Nephron progenitor cell (in vitro differentiated cells): ENCODE results near the gene ROR1.

Experiments
- DNase-seq: peaks from one replicate; pipeline ENCODE4 v3.0.0; 2021
- H3K27ac Mint-ChIP-seq: 2 replicates; pipeline ENCODE4 v1.8.0; 2021; ENCODE audit warnings: mild to moderate bottlenecking, moderate library complexity, mixed read lengths
- H3K27me3 Mint-ChIP-seq: 2 replicates; pipeline ENCODE4 v1.8.0; 2021; ENCODE audit warnings: mild to moderate bottlenecking, low read depth, mixed read lengths; ENCODE audit not compliant: poor library complexity
- H3K36me3 Mint-ChIP-seq: 2 replicates; pipeline ENCODE4 v1.8.0; 2021; ENCODE audit warnings: low read depth, mixed read lengths
- H3K4me1 Mint-ChIP-seq: 2 replicates; pipeline ENCODE4 v1.8.0; 2021; ENCODE audit warnings: mixed read lengths
- H3K4me3 Mint-ChIP-seq: 2 replicates; pipeline ENCODE4 v1.8.0; 2021; ENCODE audit warnings: mild to moderate bottlenecking, moderate library complexity, mixed read lengths
- H3K9me3 Mint-ChIP-seq: 2 replicates; pipeline ENCODE4 v1.8.0; 2021; ENCODE audit warnings: mild to moderate bottlenecking, moderate library complexity, mixed read lengths
- TF ChIP-seq, protein P1 (sequence below): fragments of 200-600 bp; sonication (generic); IDR thresholded peaks from 2 replicates; pipeline ENCODE4 v1.5.0; 2021; ENCODE audit warnings: antibody characterized with exemption

Gene ROR1

DNA sequence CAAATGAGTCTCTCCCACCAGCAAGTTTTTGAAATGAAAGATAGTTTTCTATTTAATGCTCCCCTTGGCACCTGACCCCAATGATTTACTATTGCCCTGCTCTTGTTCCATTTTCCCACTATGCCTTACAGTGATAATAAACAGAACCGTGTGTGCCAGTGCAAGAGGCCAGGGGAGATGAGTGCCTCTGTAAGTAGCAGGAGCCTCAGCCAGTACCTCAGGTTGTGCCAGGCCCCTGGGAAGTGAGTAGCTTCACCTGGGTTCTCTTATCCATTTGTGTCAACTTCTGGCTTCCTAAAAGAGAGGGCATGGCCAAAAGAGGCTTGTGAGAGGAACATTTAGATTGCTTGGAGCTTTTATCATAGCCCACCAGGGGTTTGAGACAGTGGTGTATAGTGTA lies 3.4 kb upstream of the ROR1 start:
- peaks cover 19% of the 10 kb centered on the region for H3K4me1 Mint-ChIP-seq
- no peak overlapping the region for H3K27ac Mint-ChIP-seq
- TF ChIP-seq, protein P1, sequence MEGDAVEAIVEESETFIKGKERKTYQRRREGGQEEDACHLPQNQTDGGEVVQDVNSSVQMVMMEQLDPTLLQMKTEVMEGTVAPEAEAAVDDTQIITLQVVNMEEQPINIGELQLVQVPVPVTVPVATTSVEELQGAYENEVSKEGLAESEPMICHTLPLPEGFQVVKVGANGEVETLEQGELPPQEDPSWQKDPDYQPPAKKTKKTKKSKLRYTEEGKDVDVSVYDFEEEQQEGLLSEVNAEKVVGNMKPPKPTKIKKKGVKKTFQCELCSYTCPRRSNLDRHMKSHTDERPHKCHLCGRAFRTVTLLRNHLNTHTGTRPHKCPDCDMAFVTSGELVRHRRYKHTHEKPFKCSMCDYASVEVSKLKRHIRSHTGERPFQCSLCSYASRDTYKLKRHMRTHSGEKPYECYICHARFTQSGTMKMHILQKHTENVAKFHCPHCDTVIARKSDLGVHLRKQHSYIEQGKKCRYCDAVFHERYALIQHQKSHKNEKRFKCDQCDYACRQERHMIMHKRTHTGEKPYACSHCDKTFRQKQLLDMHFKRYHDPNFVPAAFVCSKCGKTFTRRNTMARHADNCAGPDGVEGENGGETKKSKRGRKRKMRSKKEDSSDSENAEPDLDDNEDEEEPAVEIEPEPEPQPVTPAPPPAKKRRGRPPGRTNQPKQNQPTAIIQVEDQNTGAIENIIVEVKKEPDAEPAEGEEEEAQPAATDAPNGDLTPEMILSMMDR: no peak

DNA sequence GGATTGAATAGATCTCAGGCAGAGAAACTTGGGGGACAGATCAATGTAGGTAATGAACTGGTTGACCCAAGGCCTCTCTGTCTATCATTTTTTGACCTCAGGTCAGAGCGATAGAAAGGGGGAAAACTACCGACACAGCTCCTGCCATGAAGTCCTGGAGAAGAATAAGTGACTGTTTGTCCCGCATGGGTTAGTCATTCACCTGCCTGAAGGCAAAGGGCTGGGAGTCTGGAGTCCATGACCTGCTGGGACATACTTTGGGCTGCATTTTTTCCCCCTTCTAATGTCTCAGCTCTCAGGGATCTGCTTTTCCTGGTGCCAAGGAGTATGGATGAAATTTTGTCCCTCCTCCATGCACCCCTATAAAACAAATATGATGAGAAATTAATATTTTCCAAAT lies 1.6 kb upstream of the ROR1 start:
- no peak overlapping the region for H3K27ac Mint-ChIP-seq
- peaks cover 37% of the 10 kb centered on the region for H3K4me1 Mint-ChIP-seq
- no peak for DNase-seq
- peaks cover 22% of the 10 kb centered on the region for H3K27me3 Mint-ChIP-seq
- H3K36me3 Mint-ChIP-seq: no peaks in the 10 kb centered on the region
- TF ChIP-seq, protein P1: no peak
- no peaks in the 10 kb centered on the region for H3K9me3 Mint-ChIP-seq
- no peak overlapping the region for H3K4me3 Mint-ChIP-seq

More for the DNA sequence above, 3.4 kb upstream of the ROR1 start:
- DNase-seq: no peak
- no peaks in the 10 kb centered on the region for H3K9me3 Mint-ChIP-seq
- H3K27me3 Mint-ChIP-seq: peaks cover 12% of the 10 kb centered on the region
- no peak overlapping the region for H3K4me3 Mint-ChIP-seq
- H3K36me3 Mint-ChIP-seq: no peaks in the 10 kb centered on the region

DNA sequence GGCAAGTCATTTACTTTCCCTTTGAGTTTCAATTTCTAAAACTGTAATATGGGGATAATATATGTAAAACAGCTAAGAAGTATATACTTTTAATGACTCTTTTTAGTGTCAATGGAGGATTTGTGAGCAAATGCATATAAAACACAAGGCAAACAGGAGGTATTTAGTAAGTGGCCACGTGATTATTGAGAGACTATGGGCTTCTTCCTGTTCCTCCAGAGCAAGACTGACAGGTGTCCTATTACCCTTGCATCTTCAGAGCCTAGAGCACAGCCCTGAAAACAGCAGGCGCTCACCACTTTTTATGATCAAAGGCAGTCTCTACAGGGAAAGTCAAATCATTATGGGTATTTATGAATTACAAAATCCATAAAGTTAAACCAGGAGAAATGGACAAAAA lies 941 bp upstream of the ROR1 start:
- H3K4me1 Mint-ChIP-seq: peaks cover 37% of the 10 kb centered on the region
- H3K27ac Mint-ChIP-seq: no peak overlapping the region
- H3K36me3 Mint-ChIP-seq: no peaks in the 10 kb centered on the region
- TF ChIP-seq, protein P1: no peak
- DNase-seq: no peak
- peak overlapping the region; percentile 91 for H3K4me3 Mint-ChIP-seq
- H3K27me3 Mint-ChIP-seq: peaks cover 26% of the 10 kb centered on the region
- H3K9me3 Mint-ChIP-seq: no peaks in the 10 kb centered on the region

DNA sequence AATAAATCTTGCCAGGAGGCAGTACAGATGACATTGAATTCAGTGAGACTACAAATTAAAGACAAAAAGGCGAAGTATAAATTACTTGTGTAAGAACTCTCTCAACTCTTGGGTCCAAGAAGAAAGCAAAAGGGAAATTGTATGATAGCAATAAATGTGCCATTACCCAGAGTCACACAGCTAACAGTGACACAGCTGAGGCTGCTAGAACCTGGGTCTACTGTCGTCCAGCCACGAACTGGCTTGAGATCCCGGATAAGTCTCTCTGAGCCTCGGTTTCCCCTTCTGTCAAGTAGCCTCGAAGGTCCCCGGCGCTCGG lies 362 bp upstream of the ROR1 start:
- no peaks in the 10 kb centered on the region for H3K9me3 Mint-ChIP-seq
- H3K4me3 Mint-ChIP-seq: peak overlapping the region; percentile 91
- no peak overlapping the region for H3K27ac Mint-ChIP-seq

DNA sequence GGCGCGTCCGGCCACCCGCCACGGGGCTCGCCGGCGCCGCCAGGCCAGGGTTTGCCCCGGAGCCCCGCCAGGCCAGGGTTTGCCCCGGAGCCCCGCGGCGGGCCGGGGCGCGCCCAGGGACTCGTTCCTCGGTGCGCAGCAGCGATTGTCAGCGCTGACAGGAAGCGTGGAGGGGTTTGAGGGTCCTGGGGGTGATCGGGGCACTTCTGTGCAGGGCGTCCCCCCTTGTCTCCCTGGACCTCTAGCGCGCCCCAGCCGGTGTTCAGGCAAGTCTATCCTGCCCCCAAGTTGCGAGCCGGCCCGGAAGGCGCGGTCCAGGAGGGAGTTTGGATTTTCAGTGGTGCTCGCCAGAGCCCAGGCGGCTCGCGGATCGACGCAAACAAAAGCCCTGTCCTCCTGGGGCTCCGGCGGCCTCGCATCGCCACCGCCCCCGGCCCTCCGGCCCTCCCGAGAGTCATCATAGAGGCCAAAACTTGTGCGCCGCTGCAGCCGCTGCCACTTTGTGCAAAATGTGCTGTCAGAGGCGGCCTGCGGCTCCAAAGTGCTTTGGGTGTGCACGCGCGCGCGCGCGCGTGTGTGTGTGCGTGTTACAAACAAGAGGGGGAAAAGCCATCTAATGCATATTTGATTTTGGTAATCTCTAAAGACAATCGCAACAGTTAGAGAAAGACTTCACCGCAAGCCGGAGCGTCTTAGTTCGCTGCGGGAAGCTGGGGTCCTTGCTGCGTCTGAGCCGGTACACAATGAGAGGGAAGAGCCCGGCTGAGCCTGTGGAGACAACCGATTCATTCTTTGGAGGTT lies 1.0 kb downstream of the ROR1 start:
- Mint-ChIP-seq H3K4me3 (peak overlapping the region; percentile 93), H3K27ac (no peak overlapping the region), H3K9me3 (no peaks in the 10 kb centered on the region), H3K36me3 (no peaks in the 10 kb centered on the region), H3K4me1 (peaks cover 47% of the 10 kb centered on the region), H3K27me3 (peaks cover 26% of the 10 kb centered on the region)
- TF ChIP-seq, protein P1: no peak
- DNase-seq: peak; percentile 61

More for the DNA sequence above, 362 bp upstream of the ROR1 start:
- TF ChIP-seq, protein P1: no peak
- no peaks in the 10 kb centered on the region for H3K36me3 Mint-ChIP-seq
- peaks cover 37% of the 10 kb centered on the region for H3K4me1 Mint-ChIP-seq
- DNase-seq: no peak
- peaks cover 26% of the 10 kb centered on the region for H3K27me3 Mint-ChIP-seq
